GM19351 (cell line): ENCODE measurements around the gene CCNY.

Experiments used
- ATAC-seq: cut with Tn5 transposase; IDR thresholded peaks from one replicate; pipeline ENCODE4 v1.9.1; 2021; ENCODE audit warnings: mild to moderate bottlenecking, moderate library complexity; ENCODE audit not compliant: unreplicated experiment

Gene CCNY

DNA sequence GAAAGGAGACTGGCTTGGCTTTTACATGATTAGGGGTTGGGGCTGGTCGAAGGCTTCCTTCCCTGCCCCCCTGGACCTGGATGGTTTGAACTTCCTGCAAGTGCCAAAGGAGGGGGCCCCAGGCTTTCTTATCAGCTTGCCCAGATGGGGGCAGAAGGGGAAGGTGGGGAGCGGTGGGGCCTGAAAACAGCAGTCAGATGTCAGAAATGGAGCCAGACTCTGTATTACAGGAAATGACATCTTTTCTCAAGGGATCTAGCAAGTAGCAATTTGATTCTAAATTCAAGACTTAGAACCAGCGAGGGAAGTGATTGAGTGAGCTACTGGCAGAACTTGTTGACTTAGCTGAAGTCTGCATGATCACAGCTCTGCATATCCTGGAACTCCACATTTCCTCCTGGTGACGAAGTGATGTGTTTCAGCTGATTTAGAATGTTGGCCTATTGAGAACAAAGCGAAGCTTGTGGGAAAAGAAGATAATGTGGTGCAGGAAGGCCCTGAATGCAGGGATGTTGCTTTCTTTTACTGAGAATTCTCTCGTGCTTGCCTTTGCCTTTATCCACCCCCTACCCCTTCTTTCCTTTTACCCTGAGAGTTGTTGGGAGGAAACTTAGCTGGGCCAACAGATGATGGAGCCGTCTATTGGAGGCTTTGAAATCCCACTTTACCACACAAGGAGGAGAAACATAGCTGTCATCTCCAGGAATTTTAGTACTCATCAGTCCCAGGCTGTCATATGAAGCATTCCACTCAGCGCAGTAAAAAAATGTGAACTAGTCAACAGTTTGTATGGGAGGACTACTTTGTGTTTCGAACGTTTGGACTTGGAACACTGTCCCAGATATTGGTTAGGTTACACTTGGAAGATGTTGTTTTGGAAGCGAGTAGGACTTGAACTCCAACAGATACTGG lies 43.2 kb downstream of the CCNY start:
- ATAC-seq: peak; percentile 79

DNA sequence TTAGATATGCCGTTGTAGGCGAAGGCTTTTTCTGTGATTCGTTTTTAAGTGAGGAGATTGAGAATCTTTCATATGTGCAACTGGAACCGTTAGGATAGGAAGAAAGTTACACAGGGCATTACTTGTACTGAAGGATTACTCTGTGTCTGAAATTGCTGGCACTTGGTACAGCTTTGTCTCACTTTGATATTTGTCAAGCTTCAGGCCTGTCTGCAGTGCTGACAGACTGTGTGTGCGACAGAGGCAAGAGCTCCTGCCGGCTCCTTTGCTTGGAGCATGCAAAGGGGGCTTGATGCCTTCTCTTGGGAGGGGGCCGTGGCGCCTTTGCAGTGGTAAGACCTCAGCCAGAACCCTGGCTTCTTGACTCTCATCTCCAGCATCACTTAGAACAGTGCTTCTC lies 45.8 kb downstream of the CCNY start:
- no peak for ATAC-seq

DNA sequence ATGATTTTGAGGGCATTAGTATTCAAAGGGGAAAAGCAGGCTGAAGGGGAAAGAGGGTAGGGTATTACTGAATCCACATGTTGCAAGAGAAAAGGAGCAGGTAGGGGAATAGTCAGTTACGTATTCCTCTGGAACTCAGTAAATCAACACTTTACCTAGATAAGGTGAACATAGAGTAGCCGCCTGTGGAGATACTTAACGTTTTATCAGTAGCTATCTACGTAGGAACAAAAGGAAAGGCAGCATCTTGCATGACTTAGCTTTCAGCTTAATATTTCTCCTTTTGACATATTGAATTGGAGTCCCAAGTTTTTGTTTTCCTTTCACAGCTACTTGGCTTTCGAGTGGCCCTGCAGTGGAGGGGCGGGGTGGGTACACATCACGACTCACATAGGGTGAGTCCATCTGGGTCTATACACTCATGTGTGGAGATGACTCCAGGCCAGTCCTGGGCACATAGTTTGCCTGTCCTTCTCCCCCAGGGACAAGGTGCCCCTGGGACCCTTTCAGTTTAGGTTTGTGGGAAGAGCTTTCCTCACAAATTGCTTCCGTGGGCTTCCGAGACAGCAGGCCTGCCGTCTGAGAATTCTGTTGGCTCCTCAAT lies 48.1 kb downstream of the CCNY start:
- no peak for ATAC-seq

DNA sequence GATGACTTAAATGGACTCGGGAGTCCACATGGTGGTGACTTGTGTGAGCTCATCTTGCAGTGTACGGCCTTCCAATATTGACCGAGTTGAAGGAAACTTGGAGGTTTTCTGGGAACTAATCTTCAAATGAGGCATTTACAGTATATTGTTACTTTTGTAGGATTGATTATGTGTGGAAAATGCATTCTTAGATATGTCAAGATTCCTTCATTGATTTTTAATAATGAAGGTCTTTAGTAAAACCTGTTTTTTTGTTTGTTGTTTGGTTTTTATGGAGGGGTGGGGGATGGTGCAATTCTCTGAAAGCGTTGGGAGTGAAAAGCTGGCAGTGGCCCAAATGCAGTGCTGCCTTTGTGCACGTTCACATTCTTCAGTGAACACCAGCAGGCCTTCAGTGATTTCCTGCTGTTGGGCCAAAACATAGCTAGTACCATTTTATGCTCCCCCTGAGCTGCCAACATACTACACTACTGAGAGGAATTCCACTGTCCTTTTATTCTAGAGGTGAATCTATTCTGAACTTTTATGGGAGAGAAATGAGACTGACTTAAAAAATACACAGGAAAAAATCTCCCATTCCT lies 50.4 kb downstream of the CCNY start:
- no peak for ATAC-seq

DNA sequence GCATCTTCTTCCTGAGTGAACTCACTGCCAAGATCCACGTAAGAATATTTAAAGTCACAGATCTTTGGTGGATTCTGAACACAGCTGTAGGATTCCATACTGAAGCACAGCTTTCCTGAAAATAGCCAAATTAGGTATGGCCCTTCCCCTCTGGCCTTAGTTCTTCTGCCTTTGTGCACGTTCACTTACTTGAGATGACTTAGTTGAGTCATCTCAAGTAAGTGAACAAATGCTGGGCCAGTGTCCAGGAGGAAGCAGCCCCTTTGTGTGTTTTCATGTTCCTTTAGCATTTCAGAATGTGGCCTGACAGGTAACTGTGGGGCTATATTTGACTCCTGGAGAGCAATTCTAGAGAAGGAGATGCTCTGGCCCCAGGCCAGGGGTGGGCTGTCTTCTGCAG lies 51.5 kb downstream of the CCNY start:
- ATAC-seq: peak; percentile 93

DNA sequence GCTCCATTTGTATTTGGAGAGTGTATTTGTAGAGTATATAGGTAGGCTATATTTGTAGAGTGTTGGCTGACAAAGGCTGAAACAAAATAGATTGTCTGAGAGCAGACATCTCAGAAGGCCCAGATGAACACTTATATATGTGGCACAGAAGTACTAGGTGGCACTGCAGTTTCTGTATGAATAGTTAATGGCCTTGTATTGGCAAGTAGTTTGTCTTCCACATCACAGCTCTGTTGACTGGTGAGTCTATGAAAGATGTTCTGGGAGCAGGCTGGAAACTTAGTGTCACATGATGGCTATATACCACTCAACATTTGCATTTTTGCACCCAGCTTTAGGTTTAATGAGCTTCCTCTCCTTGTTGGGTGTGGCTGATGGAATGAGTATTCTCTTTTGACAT lies 51.9 kb downstream of the CCNY start:
- ATAC-seq: peak; percentile 46

DNA sequence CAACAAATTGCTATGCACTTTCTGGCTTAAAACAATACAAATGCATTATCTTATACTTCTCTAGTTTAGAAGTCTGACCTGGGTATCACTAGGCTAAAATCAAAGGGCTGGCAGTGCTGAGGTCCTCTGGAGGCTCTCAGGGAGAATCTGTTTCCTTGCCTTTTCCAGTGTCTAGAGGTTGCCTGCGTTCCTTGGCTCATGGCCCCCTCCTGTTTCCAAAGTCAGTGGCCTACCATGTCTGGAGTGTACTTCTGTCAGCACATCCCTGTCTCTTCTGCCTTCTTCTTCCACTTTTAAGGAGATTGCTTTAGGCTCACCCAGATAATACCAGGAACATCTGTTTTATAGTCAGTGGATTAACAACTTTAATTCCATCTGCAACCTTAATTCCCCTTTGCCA lies 52.4 kb downstream of the CCNY start:
- ATAC-seq: no peak

DNA sequence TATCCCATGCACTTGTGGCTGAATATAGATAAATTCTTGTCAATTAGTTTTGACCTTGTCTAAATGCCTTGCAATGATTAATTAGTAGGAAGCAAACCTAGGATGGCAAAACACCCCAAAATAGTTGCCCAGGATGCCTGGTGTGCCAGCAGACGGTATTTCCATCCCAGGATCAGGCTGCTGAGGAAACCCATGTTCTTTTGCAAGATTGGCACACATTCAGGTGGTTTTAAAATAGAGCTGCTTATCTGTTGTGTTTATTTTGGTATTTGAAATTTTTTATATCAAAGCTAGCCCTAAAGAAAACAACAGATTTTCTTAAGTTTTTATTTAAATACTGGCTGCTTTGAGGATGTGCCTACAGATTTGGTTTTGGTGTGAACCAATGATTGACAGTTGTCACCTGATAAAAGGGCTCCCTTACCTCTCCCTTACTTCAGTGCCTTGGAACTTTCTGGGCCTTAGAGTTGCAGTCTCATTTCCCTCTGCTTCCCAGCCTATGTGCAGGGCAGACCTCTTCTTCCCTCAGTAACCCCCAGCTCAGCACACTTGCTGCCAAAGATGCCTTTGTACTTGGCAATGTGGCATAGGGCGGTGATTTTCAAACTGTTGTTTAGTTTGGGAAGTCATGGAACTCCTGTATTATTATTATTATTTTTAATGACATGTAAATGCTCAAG lies 54.0 kb downstream of the CCNY start:
- no peak for ATAC-seq

DNA sequence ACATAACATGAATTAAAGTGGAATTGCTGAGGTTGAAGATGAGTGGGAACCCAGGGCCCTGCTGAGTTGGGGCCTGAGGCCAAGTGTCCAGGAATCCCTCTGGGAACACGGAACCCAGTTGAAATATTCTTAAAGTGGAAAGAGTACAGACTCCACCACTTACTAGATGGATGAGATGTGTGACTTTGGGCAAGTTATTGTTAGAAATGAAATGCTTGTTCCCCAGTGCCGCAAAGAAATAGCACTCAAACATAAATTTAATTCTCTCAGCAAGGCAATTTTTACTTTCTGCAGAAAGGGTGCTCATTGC lies 54.5 kb downstream of the CCNY start:
- no peak for ATAC-seq

DNA sequence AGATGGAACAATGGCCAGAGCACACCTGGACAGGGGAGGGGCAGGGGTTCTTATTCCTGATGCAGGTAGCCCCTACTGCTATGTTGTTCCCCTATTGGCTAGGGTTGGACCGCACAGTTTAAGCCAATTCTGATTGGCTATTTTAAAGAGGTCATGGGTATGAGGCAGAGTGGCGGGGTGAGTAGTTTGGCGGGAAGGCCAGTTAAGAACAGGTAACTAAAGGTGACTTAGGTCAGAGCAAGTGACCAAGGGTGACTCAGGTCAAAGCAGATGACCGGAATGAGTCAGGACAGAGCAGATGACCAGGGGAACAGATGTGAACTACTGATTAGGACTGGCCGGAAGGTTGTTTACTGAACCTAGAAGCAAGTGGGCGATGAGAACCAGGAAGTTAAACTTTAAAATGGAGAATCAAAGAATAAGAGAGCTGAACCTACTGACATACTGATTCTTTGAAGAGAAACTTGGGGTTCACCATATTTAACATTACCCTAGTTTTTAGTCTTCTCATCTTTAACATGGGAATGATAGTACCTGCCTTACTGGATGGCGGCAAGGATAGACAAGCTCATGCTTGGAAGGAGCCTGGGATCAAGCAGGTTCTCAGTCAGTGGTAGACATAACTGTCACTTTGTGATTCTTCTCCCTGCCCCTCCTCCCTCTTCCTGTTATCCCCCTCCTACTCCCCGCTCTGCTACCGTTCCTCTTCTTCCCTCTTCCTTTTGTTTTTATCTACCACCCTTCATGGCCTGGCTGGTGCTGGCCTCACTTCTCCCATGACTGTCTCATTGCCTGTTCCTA lies 55.0 kb downstream of the CCNY start:
- ATAC-seq: no peak

DNA sequence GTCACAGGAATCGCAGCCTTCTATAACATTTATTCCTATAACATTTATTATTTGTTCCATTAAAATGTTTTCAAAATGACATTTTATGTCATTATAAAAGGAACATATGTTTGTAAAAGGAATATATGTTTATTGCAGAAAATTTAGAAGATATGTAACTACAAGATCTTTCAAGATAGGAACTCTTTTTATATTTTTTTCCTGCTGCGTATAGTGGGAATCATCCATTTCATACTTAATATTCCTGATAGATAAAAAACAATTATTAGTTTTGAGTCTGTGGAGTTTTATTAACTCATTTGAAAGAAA lies 55.6 kb downstream of the CCNY start:
- ATAC-seq: no peak

DNA sequence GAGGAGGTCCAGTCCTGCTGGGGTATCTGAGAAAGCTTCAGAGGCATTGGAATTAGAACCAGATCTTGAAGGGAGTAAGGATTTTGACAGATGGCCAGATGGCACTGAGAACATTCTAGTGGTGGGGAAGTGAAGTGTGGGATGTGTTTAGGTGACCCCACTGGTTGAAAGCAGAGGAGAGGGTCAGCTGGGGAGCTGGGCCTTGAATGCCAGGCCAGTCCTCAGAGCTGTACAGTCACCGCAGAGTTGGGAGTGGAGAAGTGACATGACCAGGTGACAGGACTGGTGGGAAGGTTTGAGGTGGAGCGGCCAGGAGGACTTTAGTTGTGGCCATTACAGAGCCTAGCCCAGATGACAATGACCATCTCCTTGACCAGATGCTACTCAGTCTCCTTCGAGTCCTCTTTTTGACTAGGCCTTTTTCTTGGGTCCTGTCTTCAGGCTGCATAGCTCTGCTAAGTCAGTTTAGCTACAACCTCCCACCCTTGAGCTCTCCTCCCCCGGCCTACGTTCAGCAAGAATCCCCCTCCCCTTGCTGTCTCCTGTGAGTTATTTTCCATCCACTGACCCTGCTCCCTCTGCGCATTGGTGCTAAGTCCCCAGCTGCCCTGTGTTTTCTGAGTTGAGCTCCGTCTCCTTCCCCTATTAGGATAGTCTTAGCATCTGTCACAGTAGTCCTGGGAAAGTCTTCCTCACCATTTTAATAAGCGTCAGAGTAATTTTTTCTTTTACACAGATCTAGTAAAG lies 56.3 kb downstream of the CCNY start:
- ATAC-seq: no peak

DNA sequence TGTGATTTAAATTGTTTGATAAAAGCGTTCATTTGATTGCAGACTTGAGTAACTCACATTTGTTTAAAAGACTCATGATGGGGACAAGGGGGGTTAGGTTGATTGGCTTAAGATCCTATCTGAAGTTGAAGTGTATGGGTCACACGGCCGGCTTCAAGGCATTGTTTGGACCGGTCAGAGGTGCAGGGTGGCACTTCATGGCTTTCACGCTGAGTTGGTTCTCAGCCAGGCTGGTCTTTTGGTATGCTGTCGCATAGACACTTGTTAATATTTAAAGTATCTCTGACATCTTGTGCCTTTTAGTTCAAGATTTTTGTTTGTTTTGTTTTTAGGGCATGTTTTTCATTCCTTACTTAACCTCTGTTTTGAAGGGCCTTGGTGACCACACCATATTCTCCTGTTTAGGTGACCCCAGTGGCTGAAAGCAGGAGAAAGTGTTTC lies 58.1 kb downstream of the CCNY start:
- ATAC-seq: no peak

DNA sequence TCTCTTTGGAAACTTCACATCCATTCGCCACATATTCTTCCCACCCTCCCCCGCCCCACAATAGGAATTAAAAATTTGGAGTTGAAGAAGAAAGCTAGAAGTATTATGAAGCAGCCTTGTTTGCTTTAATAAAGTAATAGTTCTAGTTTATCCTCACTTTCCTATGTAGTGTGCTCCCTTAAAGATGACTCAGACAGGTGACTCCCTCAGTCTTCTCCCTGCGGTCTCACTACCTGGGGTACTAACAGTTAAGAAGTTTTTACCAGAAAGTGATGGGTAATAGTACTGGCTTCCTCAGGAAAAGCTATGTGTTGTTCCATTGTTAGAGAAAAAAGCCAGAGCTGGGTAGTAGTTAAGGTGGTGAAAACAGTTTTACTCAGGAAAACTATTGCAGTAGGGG lies 58.6 kb downstream of the CCNY start:
- no peak for ATAC-seq

DNA sequence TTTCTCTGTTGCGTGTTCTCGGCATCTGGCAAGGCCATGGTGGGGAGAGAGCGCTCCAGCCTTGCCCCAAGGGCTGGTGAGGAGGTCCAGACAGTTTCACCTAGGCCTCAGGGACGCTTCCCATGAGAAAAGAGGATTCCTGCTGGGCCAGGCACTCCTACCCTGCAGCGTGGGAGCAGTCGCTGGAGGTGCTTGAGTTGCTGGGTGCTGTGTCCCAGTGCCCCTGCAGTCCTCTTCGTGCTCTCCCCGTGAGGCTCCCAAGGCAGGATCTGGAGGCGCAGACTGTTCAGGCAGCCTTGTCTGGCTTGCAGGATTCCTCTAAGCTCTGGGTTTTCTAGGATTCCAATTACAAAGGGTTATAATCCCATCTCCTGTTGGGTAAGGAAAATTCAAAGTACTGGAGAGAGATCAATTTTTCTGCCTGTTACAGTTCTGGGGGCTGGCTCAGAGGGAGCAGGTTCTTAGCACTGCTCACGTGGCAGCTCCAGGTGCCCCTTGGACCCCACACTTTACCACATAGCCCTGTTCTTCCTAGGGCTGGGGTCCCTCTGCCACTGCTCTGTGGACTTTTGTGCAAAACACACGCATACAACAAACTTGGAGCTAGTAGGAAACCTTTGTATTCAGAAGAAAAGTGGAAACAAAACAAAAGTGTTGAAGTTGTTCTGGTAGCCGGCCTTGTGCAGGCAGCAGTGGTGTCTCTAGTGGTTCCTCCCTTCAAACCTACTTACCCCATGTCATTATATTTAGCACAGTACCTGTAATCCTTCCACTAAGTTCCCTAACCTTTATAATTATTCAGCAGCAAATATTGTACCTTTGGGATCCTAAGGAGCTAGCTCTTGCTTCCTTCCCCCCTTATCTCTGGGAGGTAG lies 60.5 kb downstream of the CCNY start:
- no peak for ATAC-seq

DNA sequence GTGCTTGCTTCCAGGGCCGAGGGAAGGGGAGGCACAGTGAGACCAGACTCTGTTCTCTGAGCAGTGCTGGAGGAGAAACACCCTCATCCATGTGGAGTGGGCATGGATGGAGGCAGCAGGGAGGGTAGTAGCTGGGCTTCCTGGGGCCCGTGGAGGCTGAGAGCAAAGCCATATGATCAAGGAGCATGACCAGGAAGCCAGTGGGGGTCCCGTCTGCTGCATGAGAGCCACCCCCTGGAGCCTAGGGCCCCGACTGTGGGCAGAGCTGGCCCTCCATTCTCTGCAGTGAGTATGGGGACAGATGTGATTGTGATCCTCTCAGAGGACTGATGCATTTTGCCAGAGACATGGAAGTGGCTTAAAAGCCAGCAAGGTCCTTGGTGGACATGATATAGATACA lies 61.6 kb downstream of the CCNY start:
- no peak for ATAC-seq

DNA sequence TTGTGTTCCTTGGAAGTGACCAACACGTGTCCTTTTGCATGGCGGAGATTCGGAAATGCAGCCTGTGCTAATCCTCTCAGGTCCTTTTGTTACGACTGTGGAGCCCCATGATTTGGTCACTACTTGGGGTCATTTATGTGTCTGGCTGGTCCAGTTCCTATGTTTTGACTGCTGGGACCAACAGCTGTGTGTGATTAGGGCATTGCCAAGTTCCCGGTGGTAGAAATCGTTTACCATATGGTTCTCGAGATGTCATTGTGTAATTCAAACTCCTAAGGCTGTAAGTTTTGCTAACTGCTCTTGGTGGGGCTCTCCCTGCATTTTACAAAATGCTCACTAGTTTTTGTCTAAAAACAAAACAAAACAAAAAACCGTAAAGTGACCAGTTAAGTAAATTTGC lies 62.0 kb downstream of the CCNY start:
- no peak for ATAC-seq

DNA sequence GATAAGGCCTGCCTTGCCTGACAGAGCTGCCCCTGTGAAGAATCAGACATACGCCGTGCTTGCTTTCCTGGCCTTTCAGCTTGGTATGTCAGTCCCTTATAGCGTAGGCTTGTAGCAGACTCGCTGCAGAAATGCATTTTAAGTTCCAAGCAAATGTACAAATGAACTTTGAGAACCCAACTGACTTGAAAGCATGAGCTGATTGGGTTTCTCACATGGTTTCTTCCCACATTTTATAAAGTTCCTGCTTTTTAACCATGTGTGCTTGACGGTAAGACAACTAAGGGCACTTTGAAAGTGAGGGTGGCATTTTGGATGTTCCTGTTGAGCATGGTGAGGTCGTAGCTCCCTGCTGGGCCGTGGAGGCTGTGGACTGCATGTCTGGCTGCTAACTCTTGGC lies 62.6 kb downstream of the CCNY start:
- no peak for ATAC-seq

DNA sequence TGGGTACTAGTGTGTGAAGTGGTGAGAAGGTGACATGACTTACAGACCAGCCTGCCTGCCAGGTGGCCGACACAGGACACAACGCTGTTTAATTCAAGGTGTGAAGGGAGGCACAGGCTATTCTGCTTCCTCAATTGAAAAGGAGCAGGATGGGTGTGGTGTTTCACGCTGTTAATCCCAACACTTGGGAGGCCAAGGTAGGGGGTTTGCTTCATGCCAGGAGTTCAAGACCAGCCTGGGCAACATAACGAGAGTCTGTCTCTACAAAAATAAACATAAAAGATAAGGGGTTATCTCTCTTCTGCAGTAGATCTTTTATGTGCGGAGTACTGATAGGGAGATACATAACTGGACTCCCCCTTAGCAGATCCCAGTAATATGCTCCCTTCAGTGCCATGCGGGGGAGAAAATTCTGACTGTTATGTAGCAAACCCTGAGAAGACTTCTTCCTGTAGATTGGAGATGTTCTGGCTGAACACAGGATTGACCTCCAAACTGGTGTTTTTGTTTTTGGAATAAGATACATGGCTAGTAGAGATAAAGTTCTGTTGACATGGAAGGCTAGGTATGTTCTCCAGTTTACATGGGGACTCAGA lies 63.2 kb downstream of the CCNY start:
- no peak for ATAC-seq
